ENCODE results near the gene CFAP43.
A peak's percentile ranks its signal among the peaks of the same experiment; 100 is the strongest.
"Not testable (repeated sequence)": the region's sequence is repeated elsewhere in the genome, so short reads cannot be mapped to it uniquely, and the experiment has no call there.

CFAP43 gene

DNA sequence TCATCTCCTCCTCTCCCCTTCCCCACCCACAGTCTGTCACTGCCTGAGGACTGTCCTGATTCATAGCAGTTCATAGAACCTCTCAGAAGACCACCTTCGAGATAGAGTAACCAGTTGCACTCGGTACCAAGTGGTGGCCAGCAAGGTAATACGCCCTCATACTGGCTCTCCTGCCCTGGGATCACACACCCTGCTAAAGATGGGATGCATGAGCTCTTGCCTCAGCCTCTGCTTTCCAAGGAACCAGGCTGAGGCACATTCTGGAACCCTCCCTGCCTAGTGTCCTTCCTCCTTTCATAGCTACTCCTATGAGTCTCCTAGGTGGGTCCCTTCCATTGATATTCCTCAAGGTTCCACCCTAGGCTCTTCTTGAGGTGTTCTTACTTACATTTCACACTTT, 15.5 kb downstream of the CFAP43 start:
- no peak for DNase-seq

DNA sequence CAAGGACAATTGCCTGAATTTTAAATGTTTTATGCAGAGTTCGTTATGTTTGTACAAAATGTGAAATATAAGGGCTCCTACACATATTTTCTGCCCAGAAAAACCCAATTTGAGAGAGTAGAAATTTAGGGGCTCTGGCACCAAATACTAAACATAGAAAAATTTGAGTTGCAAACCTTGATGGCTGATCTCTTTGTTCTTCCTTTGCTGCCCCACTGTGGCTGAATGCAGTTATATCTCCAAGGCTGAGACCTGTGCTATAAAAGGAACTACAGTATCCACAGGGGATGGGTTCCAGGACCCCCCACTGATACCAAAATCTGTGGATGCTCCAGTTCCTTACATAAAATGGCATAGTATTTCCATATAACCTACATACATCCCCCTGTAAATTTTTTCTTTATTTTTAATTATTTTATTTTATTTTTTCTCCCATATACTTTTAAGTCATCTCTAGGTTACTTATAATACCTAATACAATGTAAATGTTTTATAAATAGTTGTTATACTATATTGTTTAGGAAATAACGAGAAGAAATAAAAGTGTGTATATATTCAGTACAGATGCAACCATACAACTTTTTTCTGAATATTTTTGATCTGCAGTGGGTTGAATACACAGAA, 22.5 kb downstream of the CFAP43 start:
- no peak for DNase-seq

DNA sequence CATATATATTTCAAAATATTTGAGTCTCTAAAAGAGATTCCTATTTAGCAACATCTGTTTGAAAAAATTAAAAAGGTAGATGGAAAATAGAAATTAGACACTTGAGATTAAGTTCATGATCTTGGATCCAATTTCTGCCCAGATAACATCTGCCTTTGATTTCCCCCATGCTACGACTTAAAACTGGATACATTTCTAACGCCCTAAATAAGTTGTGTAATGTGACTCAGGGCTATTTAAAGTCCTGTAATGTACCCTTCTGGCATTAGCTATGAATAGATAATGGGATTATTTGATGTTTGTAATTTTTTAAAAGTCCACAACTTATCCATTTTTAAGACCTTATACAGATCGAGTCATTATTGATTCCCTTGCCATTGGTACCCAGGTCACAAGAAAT, 23.4 kb downstream of the CFAP43 start:
- no peak for DNase-seq

DNA sequence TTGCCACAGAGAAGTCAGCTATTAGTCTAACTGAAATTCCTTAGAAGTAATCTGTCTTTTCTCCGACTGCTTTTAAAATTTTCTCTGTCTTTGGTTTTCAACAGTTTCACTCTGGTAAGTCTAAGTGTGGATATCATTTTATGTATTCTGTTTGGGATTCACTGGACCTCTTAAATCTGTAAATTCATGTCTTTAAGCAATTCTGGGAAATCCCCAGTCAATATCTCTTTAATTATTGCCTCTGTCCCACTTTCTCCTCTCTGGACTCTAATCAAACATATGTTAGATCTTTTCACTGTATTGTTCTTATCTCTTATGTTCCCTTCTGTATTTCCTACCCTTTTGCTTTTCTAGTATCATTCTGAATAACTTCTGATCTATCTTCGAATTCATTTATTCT, 29.9 kb downstream of the CFAP43 start:
- DNase-seq, result no peak

DNA sequence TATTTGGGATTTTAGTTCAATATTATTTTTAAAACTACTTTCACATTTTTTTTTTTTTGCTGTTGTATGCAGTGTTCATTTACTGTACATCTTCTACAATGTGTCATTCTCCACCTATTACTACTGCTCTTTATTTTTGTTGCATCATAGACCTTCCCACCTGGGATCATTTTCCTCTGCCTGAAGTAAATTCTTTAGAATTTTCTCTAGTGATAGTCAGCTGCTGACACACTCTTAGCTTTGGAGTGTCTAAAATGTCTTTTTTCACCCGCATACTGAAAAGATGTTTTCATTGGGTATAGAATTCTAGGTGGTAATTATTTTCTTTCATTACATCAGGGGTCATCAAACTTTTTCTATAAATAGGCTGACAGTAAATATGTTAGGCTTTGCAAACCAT, 30.5 kb downstream of the CFAP43 start:
- no peak for DNase-seq

DNA sequence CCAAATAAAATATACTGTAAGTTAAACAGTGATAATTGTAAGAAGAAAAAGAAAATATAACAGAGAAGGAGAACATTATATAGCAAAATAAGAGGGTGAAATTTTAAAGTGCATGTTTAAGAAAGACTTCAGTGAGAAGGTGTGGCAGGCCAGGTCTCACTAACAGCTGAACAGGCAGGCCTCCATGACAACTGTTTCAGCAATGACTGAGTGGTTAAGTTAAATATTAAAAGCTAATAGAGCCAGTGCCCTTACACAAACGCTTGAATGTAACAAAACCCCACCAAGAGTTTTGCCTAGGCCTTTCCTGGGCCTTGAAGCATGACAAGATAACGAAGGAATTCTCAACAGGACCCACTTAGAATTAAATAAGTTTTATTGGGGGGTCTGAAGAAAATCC, 32.6 kb downstream of the CFAP43 start:
- DNase-seq, result no peak

DNA sequence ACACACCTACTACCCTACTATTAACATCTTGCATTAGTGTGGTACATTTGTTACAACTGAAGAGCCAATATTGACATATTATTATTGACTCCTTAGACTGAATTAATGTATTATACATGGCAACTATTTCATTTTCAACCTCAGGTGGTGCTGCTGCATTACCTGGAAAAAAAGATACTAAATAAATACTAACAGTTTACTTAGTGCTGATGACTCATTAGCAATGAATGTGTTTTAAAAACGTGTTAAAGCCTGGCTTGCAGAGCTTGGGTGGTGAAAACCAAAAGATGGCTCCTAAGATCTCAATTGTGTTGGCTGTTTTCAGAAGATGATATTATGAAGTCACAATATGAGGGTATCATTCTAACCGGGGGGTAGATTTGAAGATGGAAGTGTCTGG, 34.8 kb downstream of the CFAP43 start:
- DNase-seq, result no peak

DNA sequence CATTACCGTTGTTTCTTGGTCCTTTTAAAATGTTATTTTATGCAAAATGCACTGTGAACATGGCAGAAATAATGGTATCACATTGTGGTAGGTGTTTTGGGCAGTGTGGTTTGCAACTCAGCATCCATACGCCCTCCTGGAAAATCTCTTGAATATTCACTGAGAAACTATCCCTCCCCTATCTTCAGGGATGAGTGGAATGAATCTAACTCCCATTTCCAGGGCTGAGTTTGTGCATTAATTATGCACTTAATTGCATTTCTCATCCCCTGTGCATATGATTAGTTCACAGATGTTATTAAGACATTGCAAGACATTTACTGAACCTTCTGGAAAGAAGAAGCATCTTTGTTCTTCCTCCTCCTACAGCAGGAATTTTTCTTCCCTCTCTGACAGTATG, 36.5 kb downstream of the CFAP43 start:
- no peak for DNase-seq

DNA sequence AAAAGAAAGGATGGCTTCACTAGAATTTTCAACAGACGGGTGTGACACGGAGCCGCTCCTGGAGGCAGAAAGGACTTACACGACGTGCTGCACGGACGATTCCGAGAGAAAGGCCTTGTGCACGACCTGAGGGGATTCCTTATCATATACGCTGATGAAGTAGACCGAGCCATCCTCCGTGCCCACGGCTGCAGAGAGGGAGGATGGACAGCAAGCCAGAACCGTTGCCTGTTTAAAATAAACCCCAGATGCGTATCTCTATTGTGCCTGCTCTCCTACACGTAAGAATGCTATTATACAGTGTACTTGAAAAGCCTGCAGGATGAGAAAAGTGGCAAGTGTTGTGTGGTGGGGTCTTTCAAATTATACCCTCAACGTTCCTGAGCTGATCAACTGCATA, 38.4 kb downstream of the CFAP43 start:
- no peak for DNase-seq

DNA sequence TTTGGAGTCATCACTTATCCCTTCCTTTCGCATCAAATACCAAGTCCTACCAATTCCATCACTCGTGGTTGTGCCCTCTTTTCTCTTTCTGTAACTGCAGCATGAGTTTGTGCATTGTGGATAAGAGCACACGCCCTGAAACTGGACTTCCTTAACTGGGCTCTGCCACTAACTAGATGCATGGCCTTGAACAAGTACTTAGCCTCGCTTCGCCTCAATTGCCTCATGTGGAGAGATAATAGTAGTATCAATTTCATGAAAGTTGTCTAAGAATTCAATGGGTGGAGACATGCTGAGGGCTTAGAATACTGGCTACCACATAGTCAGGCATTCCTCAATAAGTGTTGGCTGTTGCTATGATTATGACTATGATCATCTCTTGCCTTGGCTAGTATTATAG, 41.5 kb downstream of the CFAP43 start:
- no peak for DNase-seq

DNA sequence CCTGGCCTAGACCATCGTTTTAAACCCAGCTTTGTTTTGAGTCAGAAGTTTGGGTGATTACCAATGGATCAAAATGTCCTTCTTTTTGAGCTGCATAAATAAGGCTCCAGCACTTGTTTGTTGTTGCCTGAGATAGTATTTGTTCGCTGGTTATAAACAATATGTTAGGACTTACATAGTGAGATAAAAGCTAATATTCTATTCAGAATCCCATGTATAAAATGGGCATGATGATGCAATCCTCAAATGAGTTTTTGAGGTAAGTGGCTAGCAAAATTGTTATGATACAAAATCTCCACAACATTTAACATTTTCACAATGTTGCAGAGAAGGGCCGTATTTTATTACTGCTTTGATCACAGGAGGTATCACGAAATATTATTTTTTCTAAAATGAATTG, 48.5 kb downstream of the CFAP43 start:
- no peak for DNase-seq

DNA sequence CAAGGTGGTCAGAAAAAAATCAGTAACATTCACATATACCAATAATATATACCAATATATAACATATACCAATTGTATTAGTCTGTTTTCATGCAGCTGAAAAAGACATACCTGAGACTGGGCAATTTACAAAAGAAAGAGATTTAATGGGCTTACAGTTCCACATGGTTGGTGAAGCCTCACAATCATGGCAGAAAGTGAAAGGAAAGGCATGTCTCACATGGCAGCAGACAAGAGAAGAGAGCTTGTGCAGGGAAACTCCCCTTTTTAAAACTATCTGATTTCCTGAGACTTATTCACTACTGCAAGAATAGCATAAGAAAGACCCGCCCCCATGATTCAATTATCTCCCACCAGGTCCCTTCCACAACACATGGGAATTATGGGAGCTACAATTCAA, 58.0 kb downstream of the CFAP43 start:
- not testable (repeated sequence) for DNase-seq

DNA sequence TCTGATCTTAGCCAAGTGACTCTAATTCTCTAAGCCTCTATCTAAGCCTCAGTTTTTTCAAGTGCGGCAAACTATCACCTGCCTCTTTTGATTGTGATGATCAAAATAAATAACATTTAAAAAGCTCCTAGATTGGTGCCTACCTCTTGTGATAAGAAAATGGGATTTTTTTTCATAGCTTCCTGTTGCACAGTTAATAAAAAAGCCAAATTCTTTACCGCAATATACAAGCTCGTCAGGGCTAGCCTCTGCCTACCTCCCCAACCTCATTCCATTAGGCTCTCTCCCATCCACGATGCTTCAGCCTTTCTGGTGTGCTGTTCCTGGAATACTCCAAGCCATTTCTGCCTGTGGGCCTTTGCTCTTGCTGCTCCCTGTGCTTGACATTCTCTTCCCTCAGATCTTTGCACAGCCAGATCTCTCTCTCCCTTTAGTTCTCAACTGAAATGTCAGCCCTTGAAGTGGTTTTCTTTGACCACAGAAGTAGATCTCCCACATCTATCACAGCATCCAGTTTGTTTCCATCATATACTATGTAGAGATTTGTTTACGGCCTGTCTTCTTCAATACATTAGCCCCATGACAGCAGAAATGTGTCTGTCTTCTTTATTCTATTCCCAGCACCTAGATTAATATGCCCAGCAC, 61.4 kb downstream of the CFAP43 start:
- no peak for DNase-seq

DNA sequence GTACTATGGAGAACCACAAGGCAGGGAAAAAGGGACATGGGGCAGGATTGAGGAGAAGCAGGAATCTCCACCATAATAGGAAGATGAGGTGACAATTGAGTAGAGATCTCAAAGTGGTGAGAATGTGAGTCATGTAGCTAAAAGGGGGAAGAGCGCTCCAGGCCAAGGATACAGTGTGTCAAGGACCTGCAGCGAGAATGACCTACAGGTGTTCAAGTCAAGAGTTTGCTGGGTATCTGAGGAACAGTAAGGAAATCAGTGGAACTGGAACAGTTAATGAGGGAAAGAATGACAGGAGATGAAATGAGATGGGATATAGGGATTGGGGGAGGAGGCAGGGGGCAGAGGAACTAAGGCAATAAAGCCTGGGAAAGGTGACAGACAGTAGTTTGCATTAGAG, 76.6 kb downstream of the CFAP43 start:
- no peak for DNase-seq

DNA sequence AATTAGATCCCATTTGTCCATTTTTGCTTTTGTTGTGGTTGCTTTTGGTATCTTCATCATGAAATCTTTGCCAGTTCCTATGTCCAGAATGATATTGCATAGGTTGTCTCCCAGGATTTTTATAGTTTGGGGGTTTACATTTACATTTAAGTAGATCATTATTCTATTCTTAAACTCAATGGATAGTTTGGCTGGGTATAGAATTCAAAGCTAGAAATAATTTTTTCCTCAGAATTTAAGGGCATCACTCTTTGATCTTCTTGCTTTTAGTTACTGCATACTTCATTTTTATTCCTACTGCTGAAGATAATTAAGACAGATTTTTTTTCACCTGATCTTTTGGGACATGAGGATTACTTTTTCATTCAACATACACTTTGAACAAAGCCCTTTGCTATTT, 80.4 kb downstream of the CFAP43 start:
- DNase-seq, result no peak

DNA sequence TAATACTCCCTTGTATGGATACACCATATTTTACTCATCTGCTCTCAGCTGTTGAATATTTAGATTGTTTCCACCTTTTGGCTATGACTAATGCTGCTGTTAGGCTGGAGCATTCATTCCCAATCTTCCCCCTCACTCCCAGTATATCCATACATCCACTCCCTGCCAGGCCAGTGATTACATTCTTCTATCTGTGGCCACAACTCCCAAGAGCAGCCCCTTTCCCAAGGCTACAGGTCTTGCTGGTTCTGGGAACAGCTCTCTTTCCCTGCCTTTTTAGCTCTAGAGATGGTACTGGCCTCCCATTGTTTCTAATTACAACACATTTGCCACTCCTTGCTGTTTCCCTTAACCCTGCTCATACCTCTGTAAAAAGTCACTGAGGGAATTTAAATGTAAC, 82.0 kb downstream of the CFAP43 start:
- DNase-seq, result no peak

DNA sequence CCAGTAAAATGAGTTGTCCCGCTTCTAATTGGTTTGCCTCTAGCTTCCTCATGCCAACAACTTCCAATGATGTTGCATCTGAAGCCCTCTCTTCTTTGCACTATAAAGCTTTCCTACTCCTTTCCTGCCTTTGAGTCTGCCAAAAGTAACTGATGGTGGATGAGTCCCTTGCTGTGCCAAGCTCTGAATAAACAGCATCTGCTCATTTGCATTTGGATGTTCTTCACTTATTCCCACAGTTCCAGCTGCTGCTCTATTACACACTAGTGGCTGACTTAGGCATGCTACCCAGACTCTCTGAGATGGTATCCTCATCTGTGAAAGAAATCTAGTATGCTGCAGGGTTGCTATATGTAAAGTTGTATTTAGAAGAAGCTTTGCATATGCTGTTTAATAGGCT, 85.3 kb downstream of the CFAP43 start:
- no peak for DNase-seq

DNA sequence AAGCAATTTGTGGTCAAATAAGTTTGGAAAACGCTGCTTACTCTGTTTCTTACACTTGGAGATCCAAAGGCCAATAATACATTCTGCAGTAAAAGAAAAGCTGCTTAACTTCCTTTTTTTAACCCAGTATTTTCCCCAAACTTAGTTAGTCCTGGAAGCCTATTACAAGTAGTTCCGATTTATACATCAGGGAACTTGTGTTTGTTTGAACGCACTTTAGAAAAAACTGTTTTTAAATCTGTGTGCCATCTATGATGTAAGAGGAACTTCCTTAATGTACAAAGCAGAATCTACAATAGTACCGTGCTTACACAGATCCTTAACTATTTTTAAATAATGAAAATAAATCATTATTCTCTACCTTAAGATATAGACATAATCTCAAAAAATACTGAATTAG, 87.2 kb downstream of the CFAP43 start:
- no peak for DNase-seq

DNA sequence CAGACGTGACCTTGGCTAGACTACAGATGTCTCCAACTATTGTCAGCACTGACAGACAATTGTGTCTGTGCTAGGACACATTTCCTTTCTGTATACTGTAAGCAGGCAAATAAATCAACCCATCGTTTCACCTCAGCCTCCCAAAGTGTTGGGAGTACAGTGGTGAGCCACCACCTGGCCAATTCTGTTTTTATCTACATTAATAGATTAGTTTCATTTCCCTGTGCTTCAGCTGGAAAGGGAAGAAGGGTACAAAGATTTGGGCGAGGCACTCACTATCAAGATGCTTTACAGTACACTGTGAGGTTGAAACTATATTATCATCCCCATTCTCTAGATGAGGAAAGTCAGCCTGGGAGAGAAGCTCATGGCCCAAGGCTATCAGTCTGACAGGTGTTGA, 88.3 kb downstream of the CFAP43 start:
- no peak for DNase-seq

DNA sequence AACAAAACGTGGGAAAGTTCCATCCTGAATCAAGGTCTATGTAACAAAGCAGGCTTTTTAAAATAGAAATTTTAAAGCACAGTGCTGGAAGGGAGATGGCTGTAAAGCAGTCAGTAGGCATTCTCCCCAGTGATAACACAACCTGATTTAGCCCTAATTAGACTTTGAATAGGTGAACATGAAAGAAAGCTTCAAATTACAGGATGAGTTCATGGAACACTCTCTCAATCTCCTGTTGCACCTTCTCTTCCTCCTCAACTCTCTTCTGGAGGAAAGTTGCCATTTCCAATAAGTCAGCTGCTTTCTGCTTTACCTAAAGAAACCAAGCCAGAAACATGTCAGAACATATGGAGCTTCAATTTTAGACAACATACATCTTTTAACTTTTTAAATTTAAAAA, 90.1 kb downstream of the CFAP43 start:
- DNase-seq, result no peak

DNA sequence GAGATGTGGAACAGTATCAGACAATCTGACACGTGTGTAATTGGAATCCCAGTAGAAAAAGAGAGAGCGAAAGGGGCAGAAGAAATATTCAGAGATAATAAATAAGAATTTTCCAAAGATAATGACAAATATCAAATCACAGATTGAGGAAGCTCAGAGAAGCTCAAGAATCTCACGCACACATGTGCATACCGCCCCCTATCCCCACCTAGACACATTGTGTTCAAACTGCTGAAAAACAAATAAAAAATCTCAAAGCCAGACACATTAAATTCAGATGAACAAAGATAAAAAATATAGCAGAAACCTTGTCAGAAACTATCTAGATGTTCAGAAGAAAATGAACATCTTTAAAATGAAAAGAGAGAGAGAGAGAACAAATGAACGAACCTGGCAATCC, 92.9 kb downstream of the CFAP43 start:
- no peak for DNase-seq

DNA sequence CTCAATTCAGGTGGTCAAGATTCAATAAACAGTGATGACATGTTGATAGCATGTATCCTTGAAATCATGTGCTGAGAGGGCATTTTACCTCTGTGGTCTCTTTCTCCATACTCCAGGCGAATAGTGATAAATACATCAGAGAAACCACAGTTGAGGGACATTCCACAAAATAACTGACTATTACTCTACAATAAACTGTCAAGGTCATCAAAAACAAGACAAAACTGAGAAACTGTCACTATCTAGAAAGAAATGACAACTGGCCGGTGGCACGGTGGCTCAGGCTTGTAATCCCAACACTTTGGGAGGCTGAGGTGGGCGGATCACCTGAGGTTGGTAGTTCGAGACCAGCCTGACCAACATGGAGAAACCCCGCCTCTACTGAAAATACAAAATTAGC, 94.0 kb downstream of the CFAP43 start:
- DNase-seq, result no peak

DNA sequence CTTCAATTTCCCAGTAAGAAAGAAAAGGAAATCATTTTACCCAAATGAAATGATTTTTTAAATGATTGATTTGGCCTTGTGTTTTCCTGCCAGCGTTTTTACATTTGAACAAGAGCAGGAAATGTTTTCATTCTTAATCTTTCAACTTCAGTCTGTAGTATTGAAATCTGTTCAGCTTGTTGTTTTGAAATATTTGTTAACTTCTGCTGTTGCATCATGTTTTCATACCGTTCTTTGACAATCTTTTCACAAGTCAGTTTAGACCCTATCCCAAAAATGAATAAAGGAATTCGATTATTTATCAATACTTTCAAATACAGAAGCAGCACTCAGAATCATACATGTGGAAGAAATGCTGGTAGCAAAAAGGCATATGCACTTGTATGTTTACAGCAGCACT, 102.1 kb downstream of the CFAP43 start:
- no peak for DNase-seq

DNA sequence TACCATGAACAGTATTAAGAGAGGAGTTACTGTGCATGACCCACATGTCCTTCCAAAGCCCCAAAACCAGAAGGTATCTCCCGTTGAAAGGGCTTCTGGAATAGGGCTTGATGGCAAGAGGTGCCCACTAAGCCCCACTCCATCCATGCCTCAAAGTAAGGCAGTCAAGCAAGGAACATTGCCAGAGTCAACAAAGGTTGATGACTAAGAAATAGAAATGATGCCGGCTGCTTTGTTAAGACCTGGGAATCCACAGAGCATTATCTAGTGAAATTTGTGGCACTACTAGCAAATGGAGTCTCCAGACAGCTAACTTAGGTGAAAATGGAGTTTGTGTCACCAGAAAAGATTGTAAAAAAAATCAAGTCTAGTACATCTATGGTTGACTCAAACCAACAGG, 104.0 kb downstream of the CFAP43 start:
- DNase-seq, result no peak

DNA sequence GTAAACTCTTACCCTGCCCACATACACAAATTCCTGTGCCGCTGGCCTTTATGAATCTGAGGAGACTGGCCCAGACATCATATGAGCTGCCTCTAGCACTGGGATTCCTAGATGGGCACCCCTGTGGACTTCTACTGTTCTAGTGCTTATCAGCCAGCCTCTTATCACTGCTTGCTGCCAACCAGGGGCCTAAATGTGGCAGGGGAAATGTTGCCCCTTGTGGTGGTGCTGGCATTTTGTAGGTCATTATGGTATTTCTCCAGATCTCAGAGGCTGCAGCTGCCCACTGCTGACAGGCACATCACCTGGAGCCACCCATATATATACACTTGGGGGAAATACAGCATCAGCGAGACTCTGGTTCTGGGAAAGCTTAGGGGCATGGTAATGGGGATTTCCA, 104.8 kb downstream of the CFAP43 start:
- peak; percentile 12 for DNase-seq
